DMS114 treated with DMSO at 0.1 percent for 48 hours (cell line): Measurements from ENCODE around the gene MACF1.

Source experiments
- DNase-seq: peaks from one replicate; lab custom pipeline; 2025; ENCODE audit not compliant: unreplicated experiment; lab: John Stamatoyannopoulos, UW

The MACF1 gene

DNA sequence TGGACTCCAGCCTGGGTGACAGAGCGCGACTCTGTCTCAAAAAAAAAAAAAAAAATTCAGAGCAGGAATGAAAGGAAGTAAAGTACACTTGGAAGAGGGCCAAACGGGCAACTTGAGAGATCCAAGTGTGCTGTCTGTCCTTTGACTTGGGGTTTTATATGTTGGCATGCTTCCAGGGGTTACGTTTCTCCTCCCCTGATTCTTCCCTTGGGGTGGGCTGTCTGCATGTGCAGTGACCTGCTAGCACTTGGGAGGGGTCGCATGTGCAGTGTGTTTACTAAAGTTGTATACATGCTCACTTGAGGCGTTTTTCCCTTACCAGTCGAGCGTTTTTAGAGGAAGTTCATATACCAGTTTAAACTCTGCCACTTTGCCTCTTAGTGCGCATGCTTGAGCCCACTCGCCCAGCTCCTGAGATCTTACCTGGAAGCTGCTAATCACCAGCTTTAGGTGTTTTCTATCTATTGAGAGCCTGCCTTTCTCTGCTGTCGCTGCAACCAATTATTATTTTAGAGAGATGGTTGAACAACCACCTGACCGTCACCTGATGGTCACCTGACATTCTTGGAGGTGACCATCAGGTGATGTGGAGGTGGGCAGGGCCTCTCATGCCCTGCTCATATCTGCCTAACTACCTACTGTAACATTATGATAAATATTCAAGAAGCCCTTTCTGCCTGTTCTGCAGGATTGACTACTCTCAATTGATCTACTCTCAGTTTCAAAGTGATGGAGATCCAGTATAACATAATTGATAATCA lies 140.1 kb downstream of the MACF1 start:
- DNase-seq = no peak

DNA sequence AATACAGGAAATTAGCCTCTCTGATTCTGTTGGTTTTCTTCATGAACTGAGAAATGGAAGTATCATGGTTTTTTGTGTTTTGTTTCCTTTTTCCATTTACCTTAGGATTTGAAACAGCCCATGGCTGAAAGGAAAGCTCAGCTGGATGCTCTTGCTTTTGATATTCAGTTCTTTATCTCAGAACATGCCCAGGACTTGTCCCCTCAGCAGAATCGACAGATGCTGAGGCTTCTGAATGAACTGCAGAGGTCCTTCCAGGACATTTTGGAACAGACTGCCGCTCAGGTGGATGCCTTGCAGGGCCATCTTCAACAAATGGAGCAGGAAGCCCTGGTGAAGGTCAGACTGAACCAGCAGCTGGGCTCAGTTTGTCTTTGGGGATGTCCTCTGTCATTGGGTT lies 142.4 kb downstream of the MACF1 start:
- DNase-seq = no peak

DNA sequence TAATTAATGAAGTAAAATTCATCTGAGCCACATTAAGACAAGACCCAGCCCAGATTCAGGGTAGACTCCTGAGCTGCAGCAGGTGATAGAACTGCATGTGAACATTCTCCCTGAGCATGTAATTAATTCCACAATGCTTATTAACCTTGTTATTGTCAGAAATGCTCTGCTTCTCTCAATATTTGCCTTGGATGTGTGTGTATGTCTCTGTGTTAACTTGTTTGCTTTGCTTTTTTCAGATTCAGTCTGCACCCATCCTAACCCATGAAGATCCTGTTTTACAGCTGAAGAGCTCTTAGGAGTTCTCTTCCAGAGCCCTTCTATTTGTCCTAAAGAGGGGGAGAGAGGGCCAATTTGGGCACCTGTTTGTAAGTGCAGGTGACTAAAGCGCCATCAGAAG lies 143.8 kb downstream of the MACF1 start:
- DNase-seq = no peak

DNA sequence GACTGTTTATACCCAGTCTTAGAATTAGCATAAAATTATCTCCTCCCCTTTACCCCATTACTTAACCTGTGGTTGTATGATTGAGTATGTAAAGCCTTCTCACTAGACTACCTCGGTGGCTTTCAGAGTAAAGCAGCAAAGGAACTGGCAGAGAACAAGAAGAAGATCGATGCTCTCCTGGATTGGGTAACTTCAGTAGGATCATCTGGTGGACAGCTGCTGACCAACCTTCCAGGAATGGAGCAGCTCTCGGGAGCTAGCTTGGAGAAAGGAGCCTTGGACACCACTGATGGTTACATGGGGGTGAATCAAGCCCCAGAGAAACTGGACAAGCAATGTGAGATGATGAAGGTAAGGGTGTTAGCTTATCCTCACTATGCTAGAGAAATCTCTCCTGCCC lies 148.4 kb downstream of the MACF1 start:
- DNase-seq = no peak

DNA sequence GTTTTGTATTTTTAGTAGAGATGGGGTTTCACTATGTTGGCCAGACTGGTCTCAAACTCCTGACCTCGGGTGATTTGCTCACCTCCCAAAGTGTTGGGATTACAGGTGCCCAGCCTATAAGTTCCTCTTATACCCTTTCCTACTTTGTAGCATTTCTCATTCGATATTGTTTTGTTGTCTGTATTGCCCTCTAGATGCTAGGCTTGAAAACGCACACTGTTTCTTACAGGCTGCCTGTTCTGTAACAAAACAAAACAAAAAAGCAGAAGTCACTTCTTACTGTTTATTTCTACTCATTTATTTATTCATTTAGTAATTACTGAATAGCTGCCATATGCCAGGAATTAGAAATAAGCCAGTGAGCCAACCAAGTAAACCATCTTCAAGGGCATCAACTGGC lies 150.1 kb downstream of the MACF1 start:
- peak; percentile 24 for DNase-seq

DNA sequence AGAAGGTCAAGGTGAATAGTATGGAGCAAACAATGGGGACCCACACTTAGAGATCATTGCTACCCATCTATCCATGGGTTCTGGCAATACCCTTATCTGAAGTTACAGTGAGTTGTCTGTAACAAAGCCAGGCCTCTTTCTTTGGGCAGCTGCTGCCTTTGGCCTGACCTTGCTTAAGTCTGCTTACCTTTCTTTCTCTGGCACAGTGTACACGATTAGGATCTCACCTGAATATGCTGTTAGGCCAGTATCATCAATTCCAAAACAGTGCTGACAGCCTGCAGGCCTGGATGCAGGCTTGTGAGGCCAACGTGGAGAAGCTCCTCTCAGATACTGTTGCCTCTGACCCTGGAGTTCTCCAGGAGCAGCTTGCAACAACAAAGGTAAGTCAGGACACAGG lies 154.0 kb downstream of the MACF1 start:
- DNase-seq = no peak

DNA sequence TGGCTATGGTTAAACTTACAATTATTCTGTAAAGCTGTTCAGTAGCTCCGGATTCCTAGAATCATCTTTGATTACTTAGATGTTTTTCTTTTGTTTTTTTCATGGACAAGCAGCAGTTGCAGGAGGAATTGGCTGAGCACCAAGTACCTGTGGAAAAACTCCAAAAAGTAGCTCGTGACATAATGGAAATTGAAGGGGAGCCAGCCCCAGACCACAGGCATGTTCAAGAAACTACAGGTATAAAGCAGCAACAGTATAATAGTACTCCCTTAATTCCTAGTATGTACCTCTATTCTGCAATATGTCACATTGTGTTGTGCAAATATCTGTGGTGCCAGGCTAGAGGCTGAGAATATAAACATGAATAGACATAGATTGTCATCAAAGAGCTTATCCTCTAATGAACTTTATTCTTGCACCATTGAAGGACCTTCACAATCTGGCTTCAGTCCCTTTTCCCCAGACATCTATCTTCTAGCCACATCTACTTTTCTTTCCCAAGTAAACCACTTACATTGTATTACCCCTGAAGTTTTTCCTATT lies 154.6 kb downstream of the MACF1 start:
- DNase-seq = no peak

DNA sequence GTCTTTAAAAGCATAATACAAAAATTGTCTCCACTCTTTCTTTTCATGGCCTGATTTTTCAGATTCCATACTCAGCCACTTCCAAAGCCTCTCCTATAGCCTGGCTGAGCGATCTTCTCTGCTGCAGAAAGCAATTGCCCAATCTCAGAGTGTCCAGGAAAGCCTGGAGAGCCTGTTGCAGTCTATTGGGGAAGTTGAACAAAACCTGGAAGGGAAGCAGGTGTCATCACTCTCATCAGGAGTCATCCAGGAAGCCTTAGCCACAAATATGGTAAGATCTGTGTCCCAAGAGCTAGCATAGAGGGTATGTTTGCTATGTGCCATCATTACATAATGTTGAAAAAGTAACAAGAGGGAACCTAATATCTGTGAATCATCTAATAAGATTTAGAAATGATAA lies 156.2 kb downstream of the MACF1 start:
- no peak for DNase-seq

DNA sequence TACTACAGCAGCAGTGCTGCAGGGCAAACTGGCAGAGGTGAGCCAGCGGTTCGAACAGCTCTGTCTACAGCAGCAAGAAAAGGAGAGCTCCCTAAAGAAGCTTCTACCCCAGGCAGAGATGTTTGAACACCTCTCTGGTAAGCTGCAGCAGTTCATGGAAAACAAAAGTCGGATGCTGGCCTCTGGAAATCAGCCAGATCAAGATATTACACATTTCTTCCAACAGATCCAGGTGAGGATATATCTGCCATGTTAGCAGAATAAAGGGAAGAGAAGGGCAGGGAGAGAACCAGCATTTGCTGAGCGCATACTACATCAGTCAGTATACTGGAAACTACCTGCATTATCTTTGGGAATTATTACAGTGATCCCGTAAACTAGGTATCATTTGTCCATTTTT lies 157.0 kb downstream of the MACF1 start:
- no peak for DNase-seq

DNA sequence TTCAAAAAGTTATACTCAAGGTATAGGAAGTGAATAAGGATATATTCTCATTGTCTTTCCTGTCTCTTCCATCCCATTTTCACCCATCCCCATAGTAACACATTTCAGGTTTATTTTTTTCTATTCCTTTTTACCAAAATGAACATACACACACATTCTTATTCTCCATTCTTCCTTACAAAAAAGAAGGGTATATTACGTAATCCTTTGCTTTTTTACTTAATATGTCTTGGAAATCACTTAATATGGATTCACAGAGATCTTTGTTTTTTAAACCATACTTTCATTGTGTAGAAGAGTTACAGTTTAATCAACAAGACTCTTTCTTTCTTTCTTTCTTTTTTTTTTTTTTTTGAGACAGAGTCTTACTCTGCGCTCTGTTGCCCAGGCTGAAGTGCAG lies 158.8 kb downstream of the MACF1 start:
- DNase-seq = no peak

DNA sequence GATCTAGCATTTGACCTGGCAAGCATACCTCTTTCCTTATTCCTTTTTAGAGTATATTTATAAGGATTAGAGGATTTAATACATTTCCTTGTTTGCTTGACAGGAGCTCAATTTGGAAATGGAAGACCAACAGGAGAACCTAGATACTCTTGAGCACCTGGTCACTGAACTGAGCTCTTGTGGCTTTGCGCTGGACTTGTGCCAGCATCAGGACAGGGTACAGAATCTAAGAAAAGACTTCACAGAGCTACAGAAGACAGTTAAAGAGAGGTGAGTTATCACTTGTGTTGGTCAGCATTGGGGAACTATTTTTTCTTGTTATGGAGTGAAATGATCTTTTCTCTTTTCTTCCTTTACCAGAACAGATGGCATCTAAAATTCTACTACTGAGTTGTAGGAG lies 163.6 kb downstream of the MACF1 start:
- no peak for DNase-seq

DNA sequence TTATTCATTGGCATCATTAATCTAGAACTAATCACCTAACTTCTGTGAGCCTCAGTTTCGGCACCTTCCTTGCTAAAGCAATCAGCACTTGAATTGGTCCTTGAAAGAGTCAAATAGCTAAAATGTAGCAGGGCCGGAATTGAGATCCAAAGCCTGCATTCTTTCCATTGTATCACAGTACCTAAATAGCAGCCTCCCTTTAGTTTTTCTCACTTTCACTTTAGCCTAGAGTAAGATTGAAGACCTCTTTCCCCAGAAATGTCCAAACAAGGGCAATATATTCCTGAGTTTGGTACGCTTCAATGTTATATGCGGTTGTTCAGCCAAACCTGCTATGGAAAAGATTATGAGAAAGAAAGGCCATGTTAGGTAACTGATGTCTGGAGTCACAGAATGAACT lies 165.1 kb downstream of the MACF1 start:
- DNase-seq = no peak

DNA sequence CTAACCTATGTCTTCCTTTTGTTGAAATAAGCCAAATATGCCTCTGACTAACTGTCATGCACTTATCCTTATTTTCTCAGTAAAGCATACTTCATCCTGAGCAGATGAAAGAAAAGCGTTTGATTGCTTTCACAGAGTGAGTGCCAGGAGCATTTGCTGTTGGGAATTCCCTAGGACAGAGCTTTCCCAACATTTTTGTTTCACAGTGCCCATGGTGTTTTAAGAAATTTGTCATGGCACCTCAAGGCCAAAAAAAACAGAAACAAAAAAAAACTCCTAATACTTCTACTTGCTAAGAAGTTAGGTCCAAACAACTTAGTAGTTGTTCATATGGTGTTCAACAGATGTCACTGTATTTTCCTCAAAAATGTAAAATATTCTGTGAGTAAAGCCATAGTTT lies 166.1 kb downstream of the MACF1 start:
- no peak for DNase-seq

DNA sequence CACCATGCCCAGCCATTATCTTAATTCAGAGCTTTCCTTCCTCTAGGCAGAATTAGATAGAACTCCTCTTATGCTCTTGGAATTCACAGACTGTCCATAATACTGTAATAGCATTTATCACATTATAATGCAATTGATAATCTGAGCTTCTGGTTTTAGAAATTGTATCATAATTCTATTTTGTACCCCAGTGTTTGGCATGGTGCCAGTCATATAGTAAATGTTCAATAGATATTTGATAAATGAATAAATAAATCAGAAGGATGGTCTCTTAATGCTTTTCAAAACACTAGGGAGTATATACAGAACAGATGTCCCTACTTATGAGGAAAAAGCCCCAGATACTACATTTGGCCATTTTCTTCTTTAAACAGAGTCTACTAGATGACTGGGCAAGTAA lies 167.6 kb downstream of the MACF1 start:
- no peak for DNase-seq

DNA sequence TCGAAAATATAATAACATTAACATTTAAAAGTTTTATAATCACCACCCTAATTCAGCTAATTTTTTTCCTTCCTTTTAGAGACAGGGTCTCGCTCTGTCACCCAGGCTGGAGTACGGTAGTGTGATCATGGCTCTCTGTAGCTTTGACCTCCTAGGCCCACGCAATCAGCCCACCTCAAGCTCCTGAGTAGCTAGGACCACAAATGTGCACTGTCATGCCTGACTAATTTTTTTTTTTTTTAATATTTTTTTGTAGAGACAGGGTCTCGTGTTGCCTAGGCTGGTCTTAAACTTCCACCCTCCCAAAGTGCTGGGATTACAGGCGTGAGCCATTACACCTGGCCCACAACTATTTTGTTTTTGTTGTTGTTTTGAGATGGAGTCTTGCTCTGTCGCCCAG lies 172.2 kb downstream of the MACF1 start:
- DNase-seq = no peak

DNA sequence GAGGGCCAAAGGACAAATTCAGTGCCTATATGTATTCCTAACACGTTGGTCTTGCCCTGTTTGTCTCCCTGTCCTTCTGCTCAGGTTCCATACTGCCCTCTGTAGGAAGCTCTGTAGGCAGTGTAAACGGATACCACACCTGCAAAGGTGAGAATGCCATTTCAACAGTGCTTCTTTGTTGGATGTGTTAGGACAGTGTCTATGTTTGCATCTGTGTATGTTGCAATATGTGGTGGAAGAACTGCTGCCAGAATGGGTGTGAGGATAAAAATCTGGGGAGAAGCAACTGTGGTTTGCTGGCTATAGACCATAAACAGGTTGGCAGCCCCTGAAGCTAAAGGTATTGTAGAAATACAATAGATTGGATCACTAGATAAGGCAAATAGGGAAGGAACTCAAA lies 173.9 kb downstream of the MACF1 start:
- DNase-seq = no peak

DNA sequence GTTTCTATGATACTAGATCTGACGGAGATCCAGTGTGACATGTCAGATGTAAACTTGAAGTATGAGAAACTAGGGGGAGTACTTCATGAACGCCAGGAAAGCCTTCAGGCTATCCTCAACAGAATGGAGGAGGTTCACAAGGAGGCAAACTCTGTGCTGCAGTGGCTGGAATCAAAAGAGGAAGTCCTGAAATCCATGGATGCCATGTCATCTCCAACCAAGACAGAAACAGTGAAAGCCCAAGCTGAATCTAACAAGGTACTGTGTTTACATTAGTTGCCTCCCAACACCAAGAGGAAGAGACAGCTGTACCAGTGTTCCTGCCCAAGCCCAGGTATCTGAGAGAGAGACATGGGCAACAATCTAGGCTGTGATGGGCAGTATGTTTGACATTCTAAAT lies 174.7 kb downstream of the MACF1 start:
- no peak for DNase-seq

DNA sequence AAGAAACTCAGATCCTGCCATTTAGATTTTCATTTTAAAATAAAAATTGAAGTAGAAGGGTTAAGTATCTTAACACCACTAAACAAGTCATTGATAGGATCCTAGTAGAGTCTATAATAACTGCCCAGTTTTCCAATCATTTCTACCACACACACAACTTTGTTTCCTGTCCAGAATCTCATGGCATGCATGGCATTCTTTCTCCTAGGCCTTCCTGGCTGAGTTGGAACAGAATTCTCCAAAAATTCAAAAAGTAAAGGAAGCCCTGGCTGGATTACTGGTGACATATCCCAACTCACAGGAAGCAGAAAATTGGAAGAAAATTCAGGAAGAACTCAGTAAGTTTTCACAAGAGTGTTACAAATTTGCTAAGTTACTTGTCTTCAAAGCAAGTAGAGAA lies 175.5 kb downstream of the MACF1 start:
- no peak for DNase-seq

DNA sequence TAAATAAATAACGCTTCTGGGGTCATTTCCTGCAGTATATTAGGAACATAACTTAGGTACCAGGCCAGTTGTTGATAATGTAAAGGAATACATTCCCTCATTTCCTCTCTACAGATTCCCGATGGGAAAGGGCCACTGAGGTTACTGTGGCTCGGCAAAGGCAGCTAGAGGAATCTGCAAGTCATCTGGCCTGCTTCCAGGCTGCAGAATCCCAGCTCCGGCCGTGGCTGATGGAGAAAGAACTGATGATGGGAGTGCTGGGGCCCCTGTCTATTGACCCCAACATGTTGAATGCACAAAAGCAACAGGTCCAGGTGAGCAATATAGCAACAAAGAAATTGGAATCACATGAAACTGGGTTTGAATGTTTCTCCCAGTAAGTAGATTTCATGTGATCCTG lies 177.3 kb downstream of the MACF1 start:
- DNase-seq = no peak

DNA sequence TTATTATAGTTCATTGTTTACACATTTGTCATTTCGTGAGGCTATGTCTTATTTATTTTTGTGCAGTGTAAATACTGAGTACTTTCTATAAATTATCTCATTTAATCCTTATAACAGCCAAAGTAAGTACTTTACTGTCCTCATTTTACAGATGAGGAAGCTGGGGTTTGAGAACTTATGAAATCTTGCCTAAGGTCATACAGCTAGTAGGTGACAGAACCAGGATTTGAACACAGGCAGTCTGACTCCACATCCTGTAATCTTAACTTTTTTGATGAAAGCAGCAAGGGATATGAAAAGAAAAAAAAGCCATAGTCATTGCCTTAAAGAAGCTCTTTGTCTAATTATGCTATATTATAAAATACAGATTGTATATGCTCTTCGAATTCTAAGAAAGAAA lies 179.8 kb downstream of the MACF1 start:
- no peak for DNase-seq

DNA sequence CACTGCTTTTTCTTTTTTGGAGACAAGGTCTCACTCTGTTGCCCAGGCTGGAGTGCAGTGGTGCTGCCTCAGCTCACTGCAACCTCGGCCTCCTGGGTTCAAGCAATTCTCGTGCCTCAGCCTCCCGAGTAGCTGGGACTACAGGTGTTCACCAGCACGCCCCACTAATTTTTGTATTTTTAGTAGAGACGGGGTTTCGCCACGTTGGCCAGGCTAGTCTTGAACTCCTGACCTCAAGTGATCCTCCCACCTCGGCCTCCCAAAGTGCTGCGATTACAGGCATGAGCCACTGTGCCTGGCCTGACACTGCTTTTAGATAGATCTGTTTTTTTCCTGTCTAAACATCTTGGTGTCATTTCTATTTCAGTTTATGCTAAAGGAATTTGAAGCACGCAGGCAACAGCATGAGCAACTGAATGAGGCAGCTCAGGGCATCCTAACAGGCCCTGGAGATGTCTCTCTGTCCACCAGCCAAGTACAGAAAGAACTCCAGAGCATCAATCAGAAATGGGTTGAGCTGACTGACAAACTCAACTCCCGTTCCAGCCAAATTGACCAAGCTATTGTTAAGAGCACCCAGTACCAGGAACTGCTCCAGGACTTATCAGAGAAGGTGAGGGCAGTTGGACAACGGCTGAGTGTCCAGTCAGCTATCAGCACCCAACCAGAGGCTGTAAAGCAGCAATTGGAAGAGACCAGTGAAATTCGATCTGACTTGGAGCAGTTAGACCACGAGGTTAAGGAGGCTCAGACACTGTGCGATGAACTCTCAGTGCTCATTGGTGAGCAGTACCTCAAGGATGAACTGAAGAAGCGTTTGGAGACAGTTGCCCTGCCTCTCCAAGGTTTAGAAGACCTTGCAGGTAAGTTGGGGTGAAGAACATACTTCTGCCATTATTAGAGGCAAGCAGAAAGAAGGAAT lies 180.8 kb downstream of the MACF1 start:
- no peak for DNase-seq

DNA sequence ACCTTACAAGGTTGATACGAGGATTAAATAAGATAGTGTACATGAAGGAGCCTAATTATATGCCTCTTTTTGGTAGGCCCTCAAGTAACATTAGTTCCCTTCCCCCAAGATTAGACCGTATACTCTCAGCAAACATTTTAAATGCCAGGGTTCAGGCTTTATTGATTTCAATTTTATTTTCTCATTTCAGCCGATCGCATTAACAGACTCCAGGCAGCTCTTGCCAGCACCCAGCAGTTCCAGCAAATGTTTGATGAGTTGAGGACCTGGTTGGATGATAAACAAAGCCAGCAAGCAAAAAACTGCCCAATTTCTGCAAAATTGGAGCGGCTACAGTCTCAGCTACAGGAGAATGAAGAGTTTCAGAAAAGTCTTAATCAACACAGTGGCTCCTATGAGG lies 182.5 kb downstream of the MACF1 start:
- no peak for DNase-seq
